Measurements from ENCODE around the gene SYNGR3.

Gene SYNGR3

DNA sequence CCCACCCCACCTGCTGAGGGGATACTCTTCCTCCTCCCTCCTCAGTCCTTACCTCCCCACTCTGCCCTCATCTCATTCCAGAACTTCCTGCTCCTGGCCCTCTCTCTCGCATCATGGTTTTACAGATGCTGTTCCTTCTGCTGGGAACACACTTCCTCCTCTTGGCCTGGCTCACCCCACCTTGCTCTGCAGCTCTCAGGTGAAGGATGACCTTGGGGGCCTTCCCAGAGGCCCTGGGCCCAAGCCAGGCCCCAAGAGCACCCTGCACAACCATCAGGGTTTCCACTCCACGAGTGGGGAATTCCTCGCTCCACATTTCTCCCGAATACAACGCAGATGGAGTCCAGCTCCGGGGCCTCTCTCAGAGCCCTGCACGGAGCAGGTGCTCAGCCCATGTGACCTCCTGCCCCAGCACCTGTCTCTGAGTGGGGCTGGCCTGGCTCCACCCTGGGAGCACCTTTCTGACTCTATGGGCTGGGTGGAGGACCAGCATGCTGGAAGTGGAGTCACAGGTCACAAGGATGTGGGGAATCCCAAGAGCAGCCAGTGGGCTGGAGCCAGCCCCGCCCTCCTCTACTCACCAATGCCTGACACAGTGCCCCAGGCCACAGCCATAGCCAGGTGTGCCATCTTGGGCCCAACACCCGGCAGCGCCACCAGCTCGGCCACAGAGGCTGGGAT lies 53.4 kb downstream of the SYNGR3 start:
- no peak for DNase-seq

Measured in NCI-H1436 treated with DMSO at 0.1 percent for 48 hours (cell line).